HG03159 (cell line): ENCODE measurements around the gene SETD5.

Source experiments
- ATAC-seq: cut with Tn5 transposase; IDR thresholded peaks from one replicate; pipeline ENCODE4 v1.9.1; 2021; ENCODE audit warnings: mild to moderate bottlenecking, moderate library complexity; ENCODE audit not compliant: unreplicated experiment

SETD5 gene

GRCh38 chr3:9512456-9513045 lies 115.1 kb downstream of the SETD5 start:
- no peak for ATAC-seq

GRCh38 chr3:9514306-9514705 lies 116.9 kb downstream of the SETD5 start:
- ATAC-seq = no peak

- no peak for ATAC-seq
These were observed 117.5 kb downstream of the SETD5 start for GRCh38 chr3:9514956-9515355.

- no peak for ATAC-seq
These were observed 127.7 kb downstream of the SETD5 start for GRCh38 chr3:9525078-9525477.
